ENCODE measurements around the gene COL4A2. TPM values are rescaled to one million over a fixed set of nuclear protein-coding genes. Genes with fewer than 3 reads are reported as not detected.

Gene COL4A2
- total RNA-seq, 1 donor from 2014 or later = 273 TPM

DNA sequence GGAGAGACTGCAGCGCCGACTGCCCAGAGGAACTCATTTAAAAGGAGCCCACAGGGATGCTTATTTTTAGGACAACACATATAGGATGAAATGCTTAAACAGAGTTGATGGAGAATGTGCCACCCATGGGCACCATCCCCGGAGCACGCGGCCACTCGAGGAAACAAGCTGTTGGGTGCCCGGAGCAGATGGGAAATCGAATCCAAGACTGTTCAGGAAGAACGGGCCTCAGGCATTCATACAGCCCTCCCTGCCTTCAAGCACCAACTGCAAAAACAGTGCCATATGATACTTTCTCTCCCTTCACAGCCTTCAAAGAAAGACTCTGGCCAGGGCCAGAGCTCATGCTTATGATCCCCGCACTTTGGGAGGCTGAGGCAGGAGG lies 214.2 kb downstream of the COL4A2 start:
- intact Hi-C loops (cut with DNase I) = no loop called here
- peaks cover 47% of the 10 kb centered on the region for H3K4me1 ChIP-seq

GRCh38 chr13:110521946-110522345 lies 214.9 kb downstream of the COL4A2 start:
- DNase-seq = no peak
- Histone ChIP-seq H3K27ac (peak overlapping the region; percentile 65), H3K4me3 (no peak overlapping the region), H3K27me3 (no peaks in the 10 kb centered on the region), H3K4me1 (peaks cover 54% of the 10 kb centered on the region), H3K36me3 (peaks cover 10% of the 10 kb centered on the region), H3K9me3 (no peaks in the 10 kb centered on the region)
- ATAC-seq = peak; percentile 1
- intact Hi-C loops (cut with DNase I) = no loop called here
- no peak for TF ChIP-seq CTCF (IDR thresholded peaks at IDR 0.05)

More for the DNA sequence above, 214.2 kb downstream of the COL4A2 start:
- ATAC-seq (no peak), DNase-seq (no peak)
- Histone ChIP-seq H3K36me3 (peaks cover 10% of the 10 kb centered on the region), H3K27me3 (no peaks in the 10 kb centered on the region), H3K4me3 (no peak overlapping the region), H3K27ac (peak overlapping the region; percentile 65), H3K9me3 (no peaks in the 10 kb centered on the region)
- TF ChIP-seq CTCF (IDR thresholded peaks at IDR 0.05) = no peak

- Histone ChIP-seq H3K4me3 (no peak overlapping the region), H3K27me3 (no peaks in the 10 kb centered on the region), H3K9me3 (no peaks in the 10 kb centered on the region), H3K4me1 (peaks cover 55% of the 10 kb centered on the region), H3K36me3 (peaks cover 10% of the 10 kb centered on the region), H3K27ac (no peak overlapping the region)
- no peak for ATAC-seq
- intact Hi-C loops (cut with DNase I) = no loop called here
- DNase-seq = no peak
- no peak for TF ChIP-seq CTCF (IDR thresholded peaks at IDR 0.05)
Measured at GRCh38 chr13:110522721-110523120, 215.6 kb downstream of the COL4A2 start.

DNA sequence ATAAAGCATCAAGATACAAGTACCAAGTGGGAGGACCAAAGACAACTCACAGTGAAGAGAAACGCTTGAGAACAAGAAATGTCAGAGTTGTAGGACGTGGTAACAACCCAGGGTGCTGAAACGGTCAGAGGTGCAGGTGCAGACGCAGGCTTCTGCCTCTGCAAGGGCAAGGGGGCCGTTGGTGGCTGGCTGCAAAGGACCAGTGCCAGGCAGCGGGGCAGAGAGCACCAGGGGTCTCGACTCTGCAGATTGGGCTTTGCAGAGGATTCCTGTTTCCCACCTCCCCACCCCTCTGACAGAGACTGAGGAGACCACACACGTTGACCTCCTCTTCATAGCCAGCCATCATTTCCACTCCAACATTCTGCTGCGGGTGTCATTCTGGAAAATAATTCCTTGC lies 216.1 kb downstream of the COL4A2 start:
- Histone ChIP-seq H3K4me1 (peaks cover 54% of the 10 kb centered on the region), H3K4me3 (no peak overlapping the region), H3K27me3 (no peaks in the 10 kb centered on the region), H3K27ac (no peak overlapping the region), H3K9me3 (no peaks in the 10 kb centered on the region), H3K36me3 (peaks cover 10% of the 10 kb centered on the region)
- TF ChIP-seq CTCF (IDR thresholded peaks at IDR 0.05) = no peak
- ATAC-seq (no peak), DNase-seq (no peak)
- intact Hi-C loops (cut with DNase I) = no loop called here

GRCh38 chr13:110523838-110524540 lies 216.9 kb downstream of the COL4A2 start:
- Histone ChIP-seq H3K4me1 (peaks cover 60% of the 10 kb centered on the region), H3K36me3 (peaks cover 10% of the 10 kb centered on the region), H3K27me3 (no peaks in the 10 kb centered on the region), H3K4me3 (no peak overlapping the region), H3K9me3 (no peaks in the 10 kb centered on the region), H3K27ac (no peak overlapping the region)
- DNase-seq (no peak), ATAC-seq (no peak)
- TF ChIP-seq CTCF (IDR thresholded peaks at IDR 0.05) = no peak
- intact Hi-C loops (cut with DNase I) = no loop called here
